ENCODE measurements around the gene ZFAND3.

GRCh38 chr6:38015341-38015740, 195.8 kb downstream of the ZFAND3 start:
- TF ChIP-seq YY1 (IDR thresholded peaks at IDR 0.05; ENCODE audit: insufficient read depth, insufficient read length) (no peak), SUZ12 (IDR thresholded peaks at IDR 0.05; ENCODE audit: extremely low read depth, insufficient read depth, insufficient read length) (no peak), ZNF274 (IDR thresholded peaks at IDR 0.05; ENCODE audit: low read depth, low read length) (no peak)

All from NT2/D1 (cell line).